SK-N-SH treated with all-trans-retinoic acid at 6 μM for 48 hours (cell line): ENCODE measurements around the gene PCDH12.

Experiments used
- ARNTL ChIP-seq: fragments of 450-650 bp; formaldehyde crosslinking; IDR thresholded peaks from 2 replicates; pipeline ENCODE4 v1.5.0; 2020; ENCODE audit warnings: low read depth, mild to moderate bottlenecking, moderate library complexity, borderline replicate concordance
- CSDC2 ChIP-seq: fragments of 250-450 bp; sonication (Bioruptor Pico); IDR thresholded peaks from 2 replicates; pipeline ENCODE4 v1.5.0; 2020; ENCODE audit warnings: mild to moderate bottlenecking, moderate library complexity
- GLIS3 ChIP-seq: fragments of 250-450 bp; sonication (Bioruptor Pico); IDR thresholded peaks from 2 replicates; pipeline ENCODE4 v1.5.0; 2020; ENCODE audit warnings: mild to moderate bottlenecking, moderate library complexity
- OSR1 ChIP-seq: fragments of 250-450 bp; sonication (Bioruptor Pico); IDR thresholded peaks from 2 replicates; pipeline ENCODE4 v1.8.0; 2022; ENCODE audit warnings: moderate library complexity, mild to moderate bottlenecking, inconsistent platforms
- POU6F1 ChIP-seq: fragments of 250-450 bp; sonication (Bioruptor Pico); IDR thresholded peaks from 2 replicates; pipeline ENCODE4 v1.8.0; 2021; ENCODE audit warnings: low read depth, mild to moderate bottlenecking, moderate library complexity, borderline replicate concordance
- ZFP30 ChIP-seq: fragments of 450-650 bp; formaldehyde crosslinking; IDR thresholded peaks from 2 replicates; pipeline ENCODE4 v1.5.0; 2022; ENCODE audit warnings: mild to moderate bottlenecking, moderate library complexity
- TF ChIP-seq, protein P1 (sequence below): fragments of 250-450 bp; sonication (Bioruptor Pico); IDR thresholded peaks from 2 replicates; pipeline ENCODE4 v1.8.0; 2020; ENCODE audit warnings: mild to moderate bottlenecking, moderate library complexity, borderline replicate concordance

DNA sequence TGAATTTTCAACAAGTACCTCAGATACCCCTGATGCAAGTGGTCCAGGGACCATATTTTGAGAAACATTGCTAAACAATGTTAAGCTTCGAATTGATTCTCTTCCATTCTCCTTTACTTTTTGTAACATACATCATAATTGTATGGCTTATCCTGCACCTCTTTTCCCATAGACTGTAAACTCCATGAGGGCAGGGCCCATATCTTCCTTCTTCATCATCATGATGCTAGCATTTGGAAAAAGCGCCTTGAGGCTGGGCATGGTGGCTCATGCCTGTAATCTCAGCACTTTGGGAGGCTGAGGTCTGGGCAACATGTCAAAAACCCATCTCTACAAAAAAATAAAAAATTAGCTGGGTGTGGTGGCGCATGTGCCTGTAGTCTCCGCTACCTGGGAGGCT lies 48.8 kb downstream of the PCDH12 start:
- TF ChIP-seq CSDC2 (no peak), ARNTL (CRISPR knock-in tag) (no peak), POU6F1 (CRISPR knock-in tag) (no peak), ZFP30 (CRISPR knock-in tag) (no peak), GLIS3 (no peak), OSR1 (no peak)
- TF ChIP-seq, protein P1, sequence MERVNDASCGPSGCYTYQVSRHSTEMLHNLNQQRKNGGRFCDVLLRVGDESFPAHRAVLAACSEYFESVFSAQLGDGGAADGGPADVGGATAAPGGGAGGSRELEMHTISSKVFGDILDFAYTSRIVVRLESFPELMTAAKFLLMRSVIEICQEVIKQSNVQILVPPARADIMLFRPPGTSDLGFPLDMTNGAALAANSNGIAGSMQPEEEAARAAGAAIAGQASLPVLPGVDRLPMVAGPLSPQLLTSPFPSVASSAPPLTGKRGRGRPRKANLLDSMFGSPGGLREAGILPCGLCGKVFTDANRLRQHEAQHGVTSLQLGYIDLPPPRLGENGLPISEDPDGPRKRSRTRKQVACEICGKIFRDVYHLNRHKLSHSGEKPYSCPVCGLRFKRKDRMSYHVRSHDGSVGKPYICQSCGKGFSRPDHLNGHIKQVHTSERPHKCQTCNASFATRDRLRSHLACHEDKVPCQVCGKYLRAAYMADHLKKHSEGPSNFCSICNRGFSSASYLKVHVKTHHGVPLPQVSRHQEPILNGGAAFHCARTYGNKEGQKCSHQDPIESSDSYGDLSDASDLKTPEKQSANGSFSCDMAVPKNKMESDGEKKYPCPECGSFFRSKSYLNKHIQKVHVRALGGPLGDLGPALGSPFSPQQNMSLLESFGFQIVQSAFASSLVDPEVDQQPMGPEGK (CRISPR knock-in tag), result no peak
